PC-3 (cell line): ENCODE measurements around the gene CORO2B. TPM values are rescaled to one million over a fixed set of nuclear protein-coding genes. Genes with fewer than 3 reads are reported as not detected.

ENCODE experiments used
- ATAC-seq: fragments of 200-7000 bp; cut with Tn5 transposase; 2 replicates; pipeline ENCODE4 v1.9.1; 2020; ENCODE audit warnings: mild to moderate bottlenecking, moderate library complexity
- BruUV-seq: library from RNA; stranded (reverse); fragments of 400-500 nt; replicated peaks from 2 replicates; lab custom pipeline; 2021; lab: Mats Ljungman, UMichigan
- CTCF ChIA-PET: fragments of 300-600 bp; sonication (Branson Sonifier 250); formaldehyde crosslinking; loops from one replicate; lab custom pipeline; 2022; ENCODE audit warnings: antibody characterized with exemption; lab: Charles Lee
- POLR2A ChIA-PET: fragments of 300-600 bp; sonication (Branson Sonifier 250); formaldehyde crosslinking; loops from one replicate; lab custom pipeline; 2022; ENCODE audit warnings: antibody characterized with exemption; ENCODE audit not compliant: unreplicated experiment; lab: Charles Lee
- DNase-seq: peaks from one replicate; pipeline ENCODE4 v3.0.0-alpha.2; 2015
- H2AFZ ChIP-seq: fragments of 300-600 bp; sonication (generic); 2 replicates; pipeline ENCODE4 v1.6.0; 2016; ENCODE audit warnings: antibody characterized with exemption, low read length
- H3F3A ChIP-seq: fragments of 300-600 bp; sonication (generic); one replicate; pipeline ENCODE4 v1.6.0; 2017; ENCODE audit warnings: antibody characterized with exemption, low read length, control low read depth, mild to moderate bottlenecking; ENCODE audit not compliant: unreplicated experiment
- H3K27ac ChIP-seq: fragments of 300-600 bp; sonication (generic); 2 replicates; pipeline ENCODE4 v1.5.1; 2016; ENCODE audit warnings: mild to moderate bottlenecking, low read length
- H3K27me3 ChIP-seq: fragments of 300-600 bp; sonication (generic); 2 replicates; pipeline ENCODE4 v1.6.1; 2016; ENCODE audit warnings: low read length, mixed read lengths
- H3K36me3 ChIP-seq: fragments of 300-600 bp; sonication (generic); 2 replicates; pipeline ENCODE4 v1.6.1; 2016; ENCODE audit warnings: low read depth, mixed run types, low read length, mixed read lengths
- H3K4me1 ChIP-seq: fragments of 300-600 bp; sonication (generic); 2 replicates; pipeline ENCODE4 v1.5.1; 2016; ENCODE audit warnings: low read length; ENCODE audit not compliant: insufficient read depth
- H3K4me2 ChIP-seq: fragments of 300-600 bp; sonication (generic); 2 replicates; pipeline ENCODE4 v1.6.0; 2016; ENCODE audit warnings: low read length
- H3K4me3 ChIP-seq: fragments of 300-600 bp; sonication (generic); 2 replicates; pipeline ENCODE4 v1.5.1; 2016; ENCODE audit warnings: mild to moderate bottlenecking, low read length, mixed read lengths
- H3K79me2 ChIP-seq: fragments of 300-600 bp; sonication (generic); 2 replicates; pipeline ENCODE4 v1.6.1; 2017; ENCODE audit warnings: low read length, mixed read lengths
- H3K9ac ChIP-seq: fragments of 300-600 bp; sonication (generic); 2 replicates; pipeline ENCODE4 v1.6.0; 2016; ENCODE audit warnings: mild to moderate bottlenecking, low read length
- H3K9me2 ChIP-seq: fragments of 300-600 bp; sonication (generic); replicated peaks from 2 replicates; pipeline ENCODE4 v1.6.1; 2016; ENCODE audit warnings: mixed run types, low read length, mixed read lengths
- H3K9me3 ChIP-seq: fragments of 300-600 bp; sonication (generic); 2 replicates; pipeline ENCODE4 v1.6.1; 2016; ENCODE audit warnings: low read length, mixed read lengths
- H4K20me1 ChIP-seq: fragments of 300-600 bp; sonication (generic); 2 replicates; pipeline ENCODE4 v1.6.1; 2016; ENCODE audit warnings: low read length, mixed read lengths
- EZH2 ChIP-seq: fragments of 300-600 bp; sonication (generic); IDR thresholded peaks from one replicate; pipeline ENCODE4 v1.6.1; 2017; ENCODE audit warnings: antibody characterized with exemption, mild to moderate bottlenecking, low read length; ENCODE audit not compliant: unreplicated experiment
- EZH2phosphoT487 ChIP-seq: fragments of 300-600 bp; sonication (generic); IDR thresholded peaks from 2 replicates; pipeline ENCODE4 v1.6.1; 2018; ENCODE audit warnings: mild to moderate bottlenecking, antibody characterized with exemption, low read length, borderline replicate concordance
- intact Hi-C: fragments of 100-400 bp; cut with micrococcal nuclease; formaldehyde crosslinking; loops from 2 replicates; pipeline ENCODE4 v1.9.0; 2023
- total RNA-seq: library from RNA; depleted of rRNA; stranded (reverse); fragments of >200 nt; gene quantifications from 2 replicates; pipeline ENCODE4 v1.2.3, GENCODE V29; 2014
- TF ChIP-seq, protein P1 (sequence below): fragments of 300-600 bp; sonication (generic); conservative IDR thresholded peaks from 2 replicates; pipeline ENCODE4 v1.5.1; 2017; ENCODE audit warnings: antibody characterized with exemption, low read depth, mild to moderate bottlenecking, low read length

CORO2B gene
- total RNA-seq, 1 experiment from 2014 or later, result 0.66 TPM

DNA sequence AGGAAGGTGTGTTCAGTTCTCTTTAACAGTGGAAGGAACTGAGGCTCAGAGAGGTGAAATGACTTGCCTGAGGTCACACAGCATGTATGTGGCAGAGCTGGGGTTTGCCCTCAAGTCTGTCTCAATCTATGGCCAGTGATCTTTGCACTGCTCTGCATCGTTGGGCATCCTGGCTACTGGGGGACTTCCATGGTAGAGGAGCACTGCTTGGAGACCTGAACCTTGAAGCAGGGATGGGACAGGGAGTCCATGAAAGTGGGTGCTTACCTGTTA is 2.0 kb downstream of the CORO2B start:
- POLR2A ChIA-PET, result no interaction called here
- H3K27me3 ChIP-seq, result no peaks in the 10 kb centered on the region
- no peak overlapping the region for H3K9ac ChIP-seq
- DNase-seq (no peak), ATAC-seq (no peak)
- no peak overlapping the region for H3K4me3 ChIP-seq
- H3K9me3 ChIP-seq, result no peaks in the 10 kb centered on the region
- no peak overlapping the region for H3K4me2 ChIP-seq
- TF ChIP-seq, protein P1, sequence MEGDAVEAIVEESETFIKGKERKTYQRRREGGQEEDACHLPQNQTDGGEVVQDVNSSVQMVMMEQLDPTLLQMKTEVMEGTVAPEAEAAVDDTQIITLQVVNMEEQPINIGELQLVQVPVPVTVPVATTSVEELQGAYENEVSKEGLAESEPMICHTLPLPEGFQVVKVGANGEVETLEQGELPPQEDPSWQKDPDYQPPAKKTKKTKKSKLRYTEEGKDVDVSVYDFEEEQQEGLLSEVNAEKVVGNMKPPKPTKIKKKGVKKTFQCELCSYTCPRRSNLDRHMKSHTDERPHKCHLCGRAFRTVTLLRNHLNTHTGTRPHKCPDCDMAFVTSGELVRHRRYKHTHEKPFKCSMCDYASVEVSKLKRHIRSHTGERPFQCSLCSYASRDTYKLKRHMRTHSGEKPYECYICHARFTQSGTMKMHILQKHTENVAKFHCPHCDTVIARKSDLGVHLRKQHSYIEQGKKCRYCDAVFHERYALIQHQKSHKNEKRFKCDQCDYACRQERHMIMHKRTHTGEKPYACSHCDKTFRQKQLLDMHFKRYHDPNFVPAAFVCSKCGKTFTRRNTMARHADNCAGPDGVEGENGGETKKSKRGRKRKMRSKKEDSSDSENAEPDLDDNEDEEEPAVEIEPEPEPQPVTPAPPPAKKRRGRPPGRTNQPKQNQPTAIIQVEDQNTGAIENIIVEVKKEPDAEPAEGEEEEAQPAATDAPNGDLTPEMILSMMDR, result no peak
- no peak for TF ChIP-seq EZH2phosphoT487
- TF ChIP-seq EZH2, result no peak
- intact Hi-C loops, result no loop called here
- H3K4me1 ChIP-seq, result peaks cover 16% of the 10 kb centered on the region
- no peak overlapping the region for H3K27ac ChIP-seq
- CTCF ChIA-PET, result no interaction called here
- H3K36me3 ChIP-seq, result no peaks in the 10 kb centered on the region
- H2AFZ ChIP-seq, result no peak overlapping the region
- no peaks in the 10 kb centered on the region for H3K9me2 ChIP-seq
- BruUV-seq, result no TSS peak
- H4K20me1 ChIP-seq, result no peaks in the 10 kb centered on the region
- H3F3A ChIP-seq, result no peaks in the 10 kb centered on the region
- H3K79me2 ChIP-seq, result no peaks in the 10 kb centered on the region

DNA sequence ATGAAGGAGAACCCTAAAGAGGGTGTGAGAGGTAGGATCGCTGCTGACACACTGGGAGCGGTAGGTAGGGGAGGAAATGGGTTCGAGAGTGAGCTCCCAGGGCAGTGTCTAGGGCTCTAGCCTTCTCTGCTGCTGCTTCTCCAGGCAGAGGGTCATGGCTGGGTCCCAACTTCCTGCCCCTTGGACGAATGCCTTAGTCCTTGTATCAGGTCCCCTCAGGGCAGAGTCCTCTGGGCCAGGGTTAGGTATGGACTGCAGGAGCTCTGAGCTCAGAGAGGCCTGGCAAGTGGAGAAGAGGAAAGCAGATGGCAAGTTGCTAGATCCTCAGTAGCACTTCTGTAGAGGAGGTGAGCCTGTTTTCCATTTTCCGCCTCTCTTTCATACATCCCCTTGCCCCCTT is 2.9 kb downstream of the CORO2B start:
- H3K36me3 ChIP-seq, result no peaks in the 10 kb centered on the region
- no peaks in the 10 kb centered on the region for H3K27me3 ChIP-seq
- H4K20me1 ChIP-seq, result no peaks in the 10 kb centered on the region
- ChIA-PET CTCF (no interaction called here), POLR2A (no interaction called here)
- no peaks in the 10 kb centered on the region for H3K9me2 ChIP-seq
- TF ChIP-seq EZH2 (no peak), EZH2phosphoT487 (no peak)
- TF ChIP-seq, protein P1, result no peak
- H3K4me1 ChIP-seq, result peaks cover 24% of the 10 kb centered on the region
- no peak for ATAC-seq
- H2AFZ ChIP-seq, result no peak overlapping the region
- no peaks in the 10 kb centered on the region for H3K79me2 ChIP-seq
- H3K4me2 ChIP-seq, result no peak overlapping the region
- no peak overlapping the region for H3K27ac ChIP-seq
- H3K9me3 ChIP-seq, result no peaks in the 10 kb centered on the region
- BruUV-seq, result no TSS peak
- intact Hi-C loops, result no loop called here
- no peak overlapping the region for H3K9ac ChIP-seq
- H3K4me3 ChIP-seq, result no peak overlapping the region
- no peak for DNase-seq
- H3F3A ChIP-seq, result no peaks in the 10 kb centered on the region

DNA sequence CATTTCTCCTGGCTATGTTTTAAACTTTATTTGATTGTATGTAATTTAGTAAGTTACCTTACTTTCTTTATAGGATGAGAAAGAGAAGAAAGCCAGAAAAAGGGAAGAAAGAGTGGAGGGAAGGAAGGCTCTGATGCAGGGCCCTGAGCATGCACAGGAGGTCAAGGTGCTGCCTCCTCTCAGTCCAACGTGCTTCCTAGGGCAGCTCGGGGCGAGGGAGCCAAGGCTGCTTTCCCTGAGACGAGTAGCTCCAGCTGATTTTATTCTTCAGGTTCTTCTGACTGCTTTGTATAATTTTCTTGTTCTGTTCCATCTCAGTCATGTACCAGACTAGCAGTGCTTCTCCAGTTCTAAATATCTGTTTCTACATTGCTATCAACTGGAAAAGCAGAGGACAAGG is 3.4 kb downstream of the CORO2B start:
- no peaks in the 10 kb centered on the region for H3K79me2 ChIP-seq
- H3K27me3 ChIP-seq, result no peaks in the 10 kb centered on the region
- no TSS peak for BruUV-seq
- no peak for DNase-seq
- intact Hi-C loops, result no loop called here
- TF ChIP-seq EZH2, result no peak
- no peak for TF ChIP-seq EZH2phosphoT487
- TF ChIP-seq, protein P1, result no peak
- H3F3A ChIP-seq, result no peaks in the 10 kb centered on the region
- no peak overlapping the region for H3K4me3 ChIP-seq
- ChIA-PET CTCF (no interaction called here), POLR2A (no interaction called here)
- peaks cover 24% of the 10 kb centered on the region for H3K4me1 ChIP-seq
- H3K9me3 ChIP-seq, result no peaks in the 10 kb centered on the region
- no peak overlapping the region for H3K9ac ChIP-seq
- H2AFZ ChIP-seq, result no peak overlapping the region
- no peaks in the 10 kb centered on the region for H3K36me3 ChIP-seq
- H3K4me2 ChIP-seq, result no peak overlapping the region
- no peak overlapping the region for H3K27ac ChIP-seq
- no peaks in the 10 kb centered on the region for H4K20me1 ChIP-seq
- ATAC-seq, result no peak
- no peaks in the 10 kb centered on the region for H3K9me2 ChIP-seq
